Calu3 (cell line): Measurements from ENCODE around the gene ZNF408. TPM values are rescaled to one million over a fixed set of nuclear protein-coding genes. Genes with fewer than 3 reads are reported as not detected.
A peak's percentile ranks its signal among the peaks of the same experiment; 100 is the strongest.

Experiments used
- BruUV-seq: library from RNA; stranded (reverse); fragments of 400-500 nt; replicated peaks from 2 replicates; lab custom pipeline; 2021; lab: Mats Ljungman, UMichigan
- CTCF ChIA-PET: fragments of 300-600 bp; sonication (Branson Sonifier 250); formaldehyde crosslinking; loops from one replicate; lab custom pipeline; 2022; ENCODE audit warnings: antibody characterized with exemption; lab: Charles Lee
- DNase-seq: peaks from one replicate; pipeline ENCODE4 v3.0.0; 2022
- H3K27ac Mint-ChIP-seq: one replicate; pipeline ENCODE4 v1.8.0; 2022; ENCODE audit warnings: mixed read lengths; ENCODE audit not compliant: unreplicated experiment
- H3K27me3 Mint-ChIP-seq: one replicate; pipeline ENCODE4 v1.8.0; 2022; ENCODE audit warnings: mixed read lengths; ENCODE audit not compliant: unreplicated experiment
- H3K36me3 Mint-ChIP-seq: one replicate; pipeline ENCODE4 v1.8.0; 2022; ENCODE audit warnings: mild to moderate bottlenecking, moderate library complexity, mixed read lengths; ENCODE audit not compliant: insufficient read depth, unreplicated experiment
- H3K4me1 Mint-ChIP-seq: one replicate; pipeline ENCODE4 v1.8.0; 2022; ENCODE audit warnings: mild to moderate bottlenecking, low read depth, mixed read lengths; ENCODE audit not compliant: unreplicated experiment
- H3K4me3 Mint-ChIP-seq: one replicate; pipeline ENCODE4 v1.8.0; 2022; ENCODE audit warnings: mild to moderate bottlenecking, low read depth, moderate library complexity, mixed read lengths; ENCODE audit not compliant: unreplicated experiment
- H3K9me3 Mint-ChIP-seq: one replicate; pipeline ENCODE4 v1.8.0; 2022; ENCODE audit warnings: low read depth, mixed read lengths; ENCODE audit not compliant: unreplicated experiment
- CTCF ChIP-seq: fragments of 200-600 bp; IDR thresholded peaks from one replicate; pipeline ENCODE4 v1.8.0; 2022; ENCODE audit warnings: antibody characterized with exemption; ENCODE audit not compliant: unreplicated experiment
- intact Hi-C: fragments of 100-400 bp; cut with micrococcal nuclease; formaldehyde crosslinking; loops from one replicate; pipeline ENCODE4 v1.10.0; 2022; ENCODE audit not compliant: unreplicated experiment
- total RNA-seq: library from RNA; stranded (reverse); gene quantifications from 2 replicates; pipeline ENCODE4 v1.2.3, GENCODE V29; 2022

The ZNF408 gene
- total RNA-seq, 1 experiment from 2014 or later: 15.5 TPM

GRCh38 chr11:46718155-46719019 is 17.6 kb downstream of the ZNF408 start:
- BruUV-seq: no TSS peak
- peak; percentile 28 for DNase-seq
- H3K9me3 Mint-ChIP-seq: no peaks in the 10 kb centered on the region
- intact Hi-C loops: no loop called here
- H3K36me3 Mint-ChIP-seq: no peaks in the 10 kb centered on the region
- no peaks in the 10 kb centered on the region for H3K27me3 Mint-ChIP-seq
- no peak overlapping the region for H3K4me3 Mint-ChIP-seq
- H3K27ac Mint-ChIP-seq: no peak overlapping the region
- H3K4me1 Mint-ChIP-seq: no peaks in the 10 kb centered on the region
- CTCF ChIA-PET: no interaction called here
- no peak for TF ChIP-seq CTCF

- no peak within 1 kb of the TSS for H3K4me3 Mint-ChIP-seq
- DNase-seq: no peak
- CTCF ChIA-PET: interaction anchor here (1.2 kb wide), 1 partner anchor 434 kb away, joined by 3 read pairs; no protein-coding TSS in a partner anchor
These were observed 18.3 kb downstream of the ZNF408 start, which contains the start of gene F2 for GRCh38 chr11:46719048-46719542. Gene F2, plus strand, starts transcription at chr11:46719213. Its CDS starts 23 bp downstream, at chr11:46719236.

GRCh38 chr11:46719543-46720218 is 18.9 kb downstream of the ZNF408 start:
- intact Hi-C loops: no loop called here
- Mint-ChIP-seq H3K36me3 (no peaks in the 10 kb centered on the region), H3K27me3 (no peaks in the 10 kb centered on the region), H3K4me3 (no peak overlapping the region), H3K4me1 (no peaks in the 10 kb centered on the region), H3K27ac (no peak overlapping the region), H3K9me3 (no peaks in the 10 kb centered on the region)
- BruUV-seq: no TSS peak
- CTCF ChIA-PET: interaction anchor here (1.2 kb wide), 1 partner anchor 433 kb away, joined by 3 read pairs; no protein-coding TSS in a partner anchor
- TF ChIP-seq CTCF: no peak
- no peak for DNase-seq

More at GRCh38 chr11:46719048-46719542, 18.3 kb downstream of the ZNF408 start, which contains the start of gene F2:
- intact Hi-C loops: no loop called here
- H3K4me1 Mint-ChIP-seq: no peaks in the 10 kb centered on the region
- no TSS peak for BruUV-seq
- TF ChIP-seq CTCF: no peak
- H3K36me3 Mint-ChIP-seq: no peaks in the 10 kb centered on the region
- no peaks in the 10 kb centered on the region for H3K27me3 Mint-ChIP-seq
- H3K27ac Mint-ChIP-seq: no peak within 1 kb of the TSS
- H3K9me3 Mint-ChIP-seq: no peaks in the 10 kb centered on the region

GRCh38 chr11:46721286-46721685 is 20.5 kb downstream of the ZNF408 start:
- Mint-ChIP-seq H3K4me1 (no peaks in the 10 kb centered on the region), H3K36me3 (no peaks in the 10 kb centered on the region), H3K27me3 (no peaks in the 10 kb centered on the region), H3K9me3 (no peaks in the 10 kb centered on the region), H3K4me3 (no peak overlapping the region), H3K27ac (no peak overlapping the region)
- DNase-seq: no peak
- no peak for TF ChIP-seq CTCF
- no TSS peak for BruUV-seq
- intact Hi-C loops: no loop called here
- CTCF ChIA-PET: no interaction called here
